OCI-LY1 (cell line): ENCODE results near the gene SH3GL2.

Experiments
- H2AFZ ChIP-seq: fragments of 200-600 bp; sonication (generic), shearing (Covaris generic); 2 replicates; pipeline ENCODE4 v1.6.0; 2014; ENCODE audit warnings: antibody characterized with exemption, mild to moderate bottlenecking, low read length
- H3F3A ChIP-seq: fragments of 200-600 bp; sonication (generic), shearing (Covaris generic); 2 replicates; pipeline ENCODE4 v1.6.0; 2014; ENCODE audit warnings: mild to moderate bottlenecking, antibody characterized with exemption, low read length, moderate library complexity; ENCODE audit not compliant: insufficient read depth
- H3K27ac ChIP-seq: fragments of 200-600 bp; sonication (generic); 2 replicates; pipeline ENCODE4 v1.5.1; 2014; ENCODE audit warnings: low read length, mixed run types, mild to moderate bottlenecking, low read depth; ENCODE audit not compliant: poor library complexity, severe bottlenecking
- H3K27me3 ChIP-seq: fragments of 200-600 bp; sonication (generic); 2 replicates; pipeline ENCODE4 v1.6.0; 2014; ENCODE audit warnings: antibody characterized with exemption, mild to moderate bottlenecking, low read length, moderate library complexity; ENCODE audit not compliant: insufficient read depth
- H3K36me3 ChIP-seq: fragments of 200-600 bp; sonication (generic); 2 replicates; pipeline ENCODE4 v1.6.1; 2014; ENCODE audit warnings: mild to moderate bottlenecking, antibody characterized with exemption, low read length, moderate library complexity, mixed read lengths; ENCODE audit not compliant: insufficient read depth
- H3K4me1 ChIP-seq: fragments of 200-600 bp; sonication (generic); 2 replicates; pipeline ENCODE4 v1.5.1; 2014; ENCODE audit warnings: mild to moderate bottlenecking, low read length, moderate library complexity; ENCODE audit not compliant: insufficient read depth, severe bottlenecking
- H3K4me2 ChIP-seq: fragments of 200-600 bp; sonication (generic), shearing (Covaris generic); 2 replicates; pipeline ENCODE4 v1.6.1; 2014; ENCODE audit warnings: low read length
- H3K4me3 ChIP-seq: fragments of 200-600 bp; sonication (generic); 2 replicates; pipeline ENCODE4 v1.5.1; 2014; ENCODE audit warnings: low read length, low read depth, mild to moderate bottlenecking, mixed read lengths; ENCODE audit not compliant: poor library complexity, severe bottlenecking
- H3K79me2 ChIP-seq: fragments of 200-600 bp; shearing (Covaris generic); 2 replicates; pipeline ENCODE4 v1.6.1; 2016; ENCODE audit warnings: mixed run types, low read length, mixed read lengths; ENCODE audit not compliant: insufficient read depth
- H3K9ac ChIP-seq: fragments of 200-600 bp; sonication (generic), shearing (Covaris generic); 2 replicates; pipeline ENCODE4 v1.6.1; 2014; ENCODE audit warnings: mild to moderate bottlenecking, low read length, mixed read lengths
- H3K9me2 ChIP-seq: fragments of 200-600 bp; sonication (generic), shearing (Covaris generic); 2 replicates; pipeline ENCODE4 v1.6.1; 2014; ENCODE audit warnings: low read depth, mild to moderate bottlenecking, low read length, mixed read lengths
- H3K9me3 ChIP-seq: fragments of 200-600 bp; shearing (Covaris generic); 2 replicates; pipeline ENCODE4 v1.6.1; 2014; ENCODE audit warnings: low read length, mixed read lengths
- H4K20me1 ChIP-seq: fragments of 200-600 bp; sonication (generic), shearing (Covaris generic); 2 replicates; pipeline ENCODE4 v1.6.0; 2016; ENCODE audit warnings: mild to moderate bottlenecking, low read length; ENCODE audit not compliant: insufficient read depth
- EZH2 ChIP-seq: fragments of 200-600 bp; sonication (generic), shearing (Covaris generic); IDR thresholded peaks from 2 replicates; pipeline ENCODE4 v1.8.0; 2017; ENCODE audit warnings: borderline replicate concordance, mixed run types, mild to moderate bottlenecking, antibody characterized with exemption, low read length, moderate library complexity, mixed read lengths
- TF ChIP-seq, protein P1 (sequence below): fragments of 200-600 bp; sonication (generic), shearing (Covaris generic); IDR thresholded peaks from 2 replicates; pipeline ENCODE4 v1.5.1; 2017; ENCODE audit warnings: mild to moderate bottlenecking, antibody characterized with exemption, low read length, moderate library complexity, mixed read lengths

Gene SH3GL2

DNA sequence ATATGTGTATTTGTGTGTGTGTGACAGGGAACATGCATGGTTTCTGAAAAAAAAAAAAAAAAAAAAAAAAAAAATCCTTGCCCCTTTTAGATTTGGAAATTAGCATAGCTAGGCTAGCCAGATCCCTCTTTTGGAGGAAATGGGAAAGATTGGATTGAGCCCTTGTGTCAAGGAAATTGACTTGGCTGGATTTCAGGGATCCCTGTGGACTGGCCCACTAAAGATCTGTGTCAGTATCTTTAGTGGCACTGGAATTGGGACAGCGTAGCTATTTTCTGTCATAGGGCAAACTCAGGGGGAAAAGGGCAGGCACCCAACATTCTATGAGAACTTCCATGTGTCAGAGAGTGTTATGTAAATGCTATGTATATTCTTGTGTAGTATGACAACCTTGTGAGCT, 35.4 kb downstream of the SH3GL2 start:
- no peaks in the 10 kb centered on the region for H3K9me3 ChIP-seq
- H3F3A ChIP-seq, result no peaks in the 10 kb centered on the region
- H3K27ac ChIP-seq, result no peak overlapping the region
- H2AFZ ChIP-seq, result no peak overlapping the region
- no peak overlapping the region for H3K9ac ChIP-seq
- H4K20me1 ChIP-seq, result no peaks in the 10 kb centered on the region
- no peaks in the 10 kb centered on the region for H3K36me3 ChIP-seq
- no peaks in the 10 kb centered on the region for H3K27me3 ChIP-seq
- TF ChIP-seq, protein P1, sequence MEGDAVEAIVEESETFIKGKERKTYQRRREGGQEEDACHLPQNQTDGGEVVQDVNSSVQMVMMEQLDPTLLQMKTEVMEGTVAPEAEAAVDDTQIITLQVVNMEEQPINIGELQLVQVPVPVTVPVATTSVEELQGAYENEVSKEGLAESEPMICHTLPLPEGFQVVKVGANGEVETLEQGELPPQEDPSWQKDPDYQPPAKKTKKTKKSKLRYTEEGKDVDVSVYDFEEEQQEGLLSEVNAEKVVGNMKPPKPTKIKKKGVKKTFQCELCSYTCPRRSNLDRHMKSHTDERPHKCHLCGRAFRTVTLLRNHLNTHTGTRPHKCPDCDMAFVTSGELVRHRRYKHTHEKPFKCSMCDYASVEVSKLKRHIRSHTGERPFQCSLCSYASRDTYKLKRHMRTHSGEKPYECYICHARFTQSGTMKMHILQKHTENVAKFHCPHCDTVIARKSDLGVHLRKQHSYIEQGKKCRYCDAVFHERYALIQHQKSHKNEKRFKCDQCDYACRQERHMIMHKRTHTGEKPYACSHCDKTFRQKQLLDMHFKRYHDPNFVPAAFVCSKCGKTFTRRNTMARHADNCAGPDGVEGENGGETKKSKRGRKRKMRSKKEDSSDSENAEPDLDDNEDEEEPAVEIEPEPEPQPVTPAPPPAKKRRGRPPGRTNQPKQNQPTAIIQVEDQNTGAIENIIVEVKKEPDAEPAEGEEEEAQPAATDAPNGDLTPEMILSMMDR, result no peak
- TF ChIP-seq EZH2, result no peak
- H3K4me2 ChIP-seq, result no peak overlapping the region
- no peak overlapping the region for H3K4me3 ChIP-seq
- H3K9me2 ChIP-seq, result no peaks in the 10 kb centered on the region
- H3K4me1 ChIP-seq, result no peaks in the 10 kb centered on the region
- H3K79me2 ChIP-seq, result no peaks in the 10 kb centered on the region

- no peak overlapping the region for H3K4me3 ChIP-seq
- H2AFZ ChIP-seq, result no peak overlapping the region
- no peak overlapping the region for H3K27ac ChIP-seq
- no peaks in the 10 kb centered on the region for H3K27me3 ChIP-seq
- H3K36me3 ChIP-seq, result no peaks in the 10 kb centered on the region
- no peak overlapping the region for H3K4me2 ChIP-seq
- H3F3A ChIP-seq, result no peaks in the 10 kb centered on the region
- no peaks in the 10 kb centered on the region for H3K9me2 ChIP-seq
- no peaks in the 10 kb centered on the region for H3K79me2 ChIP-seq
- no peak for TF ChIP-seq EZH2
- TF ChIP-seq, protein P1, result no peak
- H4K20me1 ChIP-seq, result no peaks in the 10 kb centered on the region
- H3K9ac ChIP-seq, result no peak overlapping the region
- no peaks in the 10 kb centered on the region for H3K9me3 ChIP-seq
- no peaks in the 10 kb centered on the region for H3K4me1 ChIP-seq
Measured at GRCh38 chr9:17614903-17615302, 36.0 kb downstream of the SH3GL2 start.

DNA sequence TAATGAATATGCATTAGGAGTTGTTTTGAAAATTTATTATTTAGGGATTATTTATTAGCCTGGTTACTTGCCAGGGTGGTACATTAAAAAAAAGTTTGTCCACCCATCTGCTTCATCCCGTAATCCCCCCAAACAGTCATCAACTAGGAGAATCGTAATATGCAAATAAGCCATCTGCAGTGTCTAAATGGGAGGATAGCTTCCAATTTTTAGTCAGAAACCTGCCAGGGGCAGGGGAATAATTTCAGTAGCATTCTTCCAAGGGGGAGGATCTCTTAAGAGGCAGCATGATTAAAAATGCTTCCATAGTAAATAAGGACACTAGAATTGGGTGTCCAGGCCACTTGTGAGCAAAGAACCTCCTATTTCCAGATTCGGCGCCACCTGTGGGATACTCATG, 43.3 kb downstream of the SH3GL2 start:
- H3K9me3 ChIP-seq, result no peaks in the 10 kb centered on the region
- TF ChIP-seq, protein P1, result no peak
- TF ChIP-seq EZH2, result no peak
- H3K27ac ChIP-seq, result no peak overlapping the region
- no peak overlapping the region for H3K9ac ChIP-seq
- no peaks in the 10 kb centered on the region for H3K9me2 ChIP-seq
- no peak overlapping the region for H2AFZ ChIP-seq
- no peak overlapping the region for H3K4me2 ChIP-seq
- H3K79me2 ChIP-seq, result no peaks in the 10 kb centered on the region
- H3K27me3 ChIP-seq, result no peaks in the 10 kb centered on the region
- H4K20me1 ChIP-seq, result no peaks in the 10 kb centered on the region
- H3K36me3 ChIP-seq, result no peaks in the 10 kb centered on the region
- H3K4me1 ChIP-seq, result no peaks in the 10 kb centered on the region
- no peak overlapping the region for H3K4me3 ChIP-seq
- H3F3A ChIP-seq, result no peaks in the 10 kb centered on the region
